Spleen (tissue), 11 donors: Measurements from ENCODE around the gene NSD1. TPM values are rescaled to one million over a fixed set of nuclear protein-coding genes. Genes with fewer than 3 reads are reported as not detected.

Experiments used
- DNase-seq: peaks from one replicate; pipeline ENCODE4 v3.0.0-alpha.2; 2020
- H3K27ac ChIP-seq, 8 donors: fragments of 200-600 bp; sonication (generic) in 7 of 8; 1 replicate in 4 of 8; 2 replicates in 4 of 8; pipeline versions ENCODE4 v1.5.0 to v1.8.0; 2016 to 2021; ENCODE audit warnings: inconsistent platforms in 4 of 8, mild to moderate bottlenecking in 4 of 8, moderate library complexity in 1 of 8
- H3K27me3 ChIP-seq, 7 donors: fragments of 200-600 bp; sonication (generic) in 6 of 7; replicated peaks in 1 of 7; 1 replicate in 4 of 7; 2 replicates in 3 of 7; pipeline versions ENCODE4 v1.5.0 to v1.8.0; 2016 to 2021; ENCODE audit warnings: inconsistent platforms in 3 of 7, mild to moderate bottlenecking in 1 of 7
- H3K36me3 ChIP-seq, 6 donors: fragments of 200-600 bp; sonication (generic) in 5 of 6; 1 replicate in 4 of 6; 2 replicates in 2 of 6; pipeline versions ENCODE4 v1.5.0 to v1.8.0; 2016 to 2021; ENCODE audit warnings: inconsistent platforms in 2 of 6
- H3K4me1 ChIP-seq, 6 donors: fragments of 200-600 bp; sonication (generic) in 5 of 6; 1 replicate in 3 of 6; 2 replicates in 3 of 6; pipeline versions ENCODE4 v1.5.0 to v1.8.0; 2016 to 2021; ENCODE audit warnings: inconsistent platforms in 3 of 6
- H3K4me3 ChIP-seq, 8 donors: fragments of 200-600 bp; sonication (generic) in 7 of 8; 1 replicate in 4 of 8; 2 replicates in 4 of 8; pipeline versions ENCODE4 v1.5.0 to v1.8.0; 2016 to 2021; ENCODE audit warnings: inconsistent platforms in 4 of 8, mild to moderate bottlenecking in 4 of 8, moderate library complexity in 2 of 8
- H3K9me3 ChIP-seq, 8 donors: fragments of 200-600 bp; sonication (generic) in 7 of 8; 1 replicate in 4 of 8; 2 replicates in 4 of 8; pipeline versions ENCODE4 v1.5.0 to v1.8.0; 2016 to 2021; ENCODE audit warnings: inconsistent platforms in 4 of 8
- POLR2A ChIP-seq, 3 donors: fragments of 450-650 bp; IDR thresholded peaks; one replicate each; pipeline ENCODE4 v1.5.1; 2017; ENCODE audit warnings: antibody characterized with exemption in 3 of 3, mild to moderate bottlenecking in 1 of 3
- POLR2AphosphoS5 ChIP-seq, 3 donors: sonication (generic); formaldehyde crosslinking; IDR thresholded peaks; one replicate each; pipeline ENCODE4 v1.5.1; 2017; ENCODE audit warnings: antibody characterized with exemption in 3 of 3
- WGBS, 5 donors: extraction: QIAGEN DNeasy Blood & Tissue Kit in 3 of 5; methylation state at CpG; one replicate each; pipeline versions ENCODE4 v1.1.5 to v1.1.7; 2013 to 2018; 5-methylcytosine and 5-hydroxymethylcytosine counted together
- intact Hi-C: fragments of 100-400 bp; cut with DNase I; formaldehyde crosslinking; loops from one replicate; pipeline ENCODE4 v1.15.0; 2023; ENCODE audit warnings: low total_unique reads
- polyA plus RNA-seq, 3 donors: library from polyadenylated mRNA; stranded (reverse); fragments of 200-250 nt; gene quantifications; one replicate each; pipeline ENCODE4 v1.2.1, GENCODE V29; 2013
- total RNA-seq, 7 donors: library from RNA; depleted of rRNA in 3 of 7; stranded (reverse); fragments of >200 nt in 3 of 7; fragmentation: NEBNext Ultra II Directional in 4 of 7; extraction: Animal tissue kit (Norgen Biotek cat#: 25700) in 4 of 7; gene quantifications; one replicate each; pipeline versions ENCODE4 v1.1.0 to v1.2.1, GENCODE V29; 2016 to 2021
- TF ChIP-seq, protein P1 (sequence below), 11 experiments: fragments of 200-600 bp in 7 of 11; fragments of 450-650 bp in 4 of 11; sonication (generic) in 4 of 11; IDR thresholded peaks in 8 of 11; conservative IDR thresholded peaks in 3 of 11; 1 replicate in 7 of 11; 2 replicates in 4 of 11; pipeline versions ENCODE4 v1.4.0 to v1.8.0; 2016 to 2021; ENCODE audit warnings: antibody characterized with exemption in 11 of 11, inconsistent platforms in 4 of 11, mild to moderate bottlenecking in 1 of 11
- donor health status: healthy with polysubstance abuse.
- donor health status: DM: no; HTN: no; CAD: no; lungs with moderate emphysema.
- donor health status: DM: no; HTN: no; CAD: no.
- donor health status: Bipolar disorder and iron deficiency.
- donor health status: healthy.
- donor health status: DM: no; HTN: no; CAD: no.
- donor health status: DM: yes; HTN: yes; CAD: no.

NSD1 gene
- total and polyA plus RNA-seq, 10 donors, result 4.1 to 130 (median 69.1) TPM

GRCh38 chr5:177134697-177135225 lies 1.2 kb downstream of the NSD1 start:
- intact Hi-C loops, result no loop called here
- Histone ChIP-seq H3K27ac (peak overlapping the region; percentile 57 to 97 (median 95)), H3K4me1 (peaks cover 32 to 72% (median 67%) of the 10 kb centered on the region in 6 donors), H3K27me3 (no peaks in the 10 kb centered on the region), H3K4me3 (peak overlapping the region; percentile 47 to 93 (median 76)), H3K36me3 (peaks cover 0 to 50% (median 11%) of the 10 kb centered on the region in 6 donors), H3K9me3 (no peaks in the 10 kb centered on the region)
- TF ChIP-seq POLR2AphosphoS5 (IDR thresholded peaks at IDR 0.05) (no peak), POLR2A (IDR thresholded peaks at IDR 0.05) (no peak)
- TF ChIP-seq, protein P1, sequence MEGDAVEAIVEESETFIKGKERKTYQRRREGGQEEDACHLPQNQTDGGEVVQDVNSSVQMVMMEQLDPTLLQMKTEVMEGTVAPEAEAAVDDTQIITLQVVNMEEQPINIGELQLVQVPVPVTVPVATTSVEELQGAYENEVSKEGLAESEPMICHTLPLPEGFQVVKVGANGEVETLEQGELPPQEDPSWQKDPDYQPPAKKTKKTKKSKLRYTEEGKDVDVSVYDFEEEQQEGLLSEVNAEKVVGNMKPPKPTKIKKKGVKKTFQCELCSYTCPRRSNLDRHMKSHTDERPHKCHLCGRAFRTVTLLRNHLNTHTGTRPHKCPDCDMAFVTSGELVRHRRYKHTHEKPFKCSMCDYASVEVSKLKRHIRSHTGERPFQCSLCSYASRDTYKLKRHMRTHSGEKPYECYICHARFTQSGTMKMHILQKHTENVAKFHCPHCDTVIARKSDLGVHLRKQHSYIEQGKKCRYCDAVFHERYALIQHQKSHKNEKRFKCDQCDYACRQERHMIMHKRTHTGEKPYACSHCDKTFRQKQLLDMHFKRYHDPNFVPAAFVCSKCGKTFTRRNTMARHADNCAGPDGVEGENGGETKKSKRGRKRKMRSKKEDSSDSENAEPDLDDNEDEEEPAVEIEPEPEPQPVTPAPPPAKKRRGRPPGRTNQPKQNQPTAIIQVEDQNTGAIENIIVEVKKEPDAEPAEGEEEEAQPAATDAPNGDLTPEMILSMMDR (IDR thresholded peaks at IDR 0.05 in 8 of 11, conservative IDR thresholded peaks at IDR 0.05 in 3 of 11), result no peak
- DNase-seq, result no peak
- 14 to 20% (median 19%) methylated on average over 12 to 13 of the region's 13 CpGs for WGBS, 5 donors

- WGBS, 5 donors, result 79 to 99% (median 93%) methylated on average over 2 of the region's 2 CpGs
- peaks cover 37 to 92% (median 76%) of the 10 kb centered on the region in 6 donors for H3K4me1 ChIP-seq
Measured at GRCh38 chr5:177140312-177140711, 6.7 kb downstream of the NSD1 start.

GRCh38 chr5:177141496-177141895 lies 7.9 kb downstream of the NSD1 start:
- no peak overlapping the region for H3K4me3 ChIP-seq
- peaks cover 0 to 98% (median 39%) of the 10 kb centered on the region in 6 donors for H3K36me3 ChIP-seq
- no peaks in the 10 kb centered on the region for H3K9me3 ChIP-seq
- intact Hi-C loops, result no loop called here
- DNase-seq, result no peak
- H3K27me3 ChIP-seq, result no peaks in the 10 kb centered on the region
- H3K4me1 ChIP-seq, result peaks cover 26 to 81% (median 64%) of the 10 kb centered on the region in 6 donors
- 52 to 84% (median 66%) methylated on average over 3 of the region's 3 CpGs for WGBS, 5 donors
- TF ChIP-seq POLR2A (IDR thresholded peaks at IDR 0.05) (no peak), POLR2AphosphoS5 (IDR thresholded peaks at IDR 0.05) (no peak)
- TF ChIP-seq, protein P1 (IDR thresholded peaks at IDR 0.05 in 8 of 11, conservative IDR thresholded peaks at IDR 0.05 in 3 of 11), result no peak
- H3K27ac ChIP-seq, result peak overlapping the region in 1 of 8 donors; percentile 61

More at GRCh38 chr5:177140312-177140711, 6.7 kb downstream of the NSD1 start:
- Histone ChIP-seq H3K4me3 (no peak overlapping the region), H3K27ac (no peak overlapping the region), H3K27me3 (no peaks in the 10 kb centered on the region), H3K9me3 (no peaks in the 10 kb centered on the region), H3K36me3 (peaks cover 0 to 98% (median 31%) of the 10 kb centered on the region in 6 donors)
- intact Hi-C loops, result no loop called here
- TF ChIP-seq POLR2AphosphoS5 (IDR thresholded peaks at IDR 0.05) (no peak), POLR2A (IDR thresholded peaks at IDR 0.05) (no peak)
- TF ChIP-seq, protein P1 (IDR thresholded peaks at IDR 0.05 in 8 of 11, conservative IDR thresholded peaks at IDR 0.05 in 3 of 11), result no peak
- peak; percentile 16 for DNase-seq

DNA sequence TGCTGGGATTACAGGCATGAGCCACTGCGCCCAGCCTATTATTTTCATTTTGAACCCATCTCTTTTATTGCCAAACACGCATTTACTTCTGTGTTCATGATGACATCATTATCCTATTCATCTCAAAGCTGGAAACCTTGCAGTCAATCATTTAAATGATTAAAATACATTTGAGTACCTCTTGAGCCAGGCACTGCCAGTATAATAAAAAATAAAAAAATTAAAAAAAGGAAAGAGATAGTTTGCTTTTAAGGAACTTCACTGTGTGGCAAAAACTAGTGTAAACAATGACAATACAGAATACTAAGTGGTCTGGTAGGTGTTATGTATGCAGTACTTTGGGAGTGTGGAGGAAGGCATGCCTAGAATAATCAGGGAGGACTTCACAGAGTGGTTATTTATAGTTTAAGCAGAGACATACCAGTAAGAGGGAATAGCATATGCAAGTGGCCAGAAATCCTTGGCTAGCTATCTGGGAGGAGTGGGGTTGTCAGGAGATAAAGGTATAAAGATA lies 8.6 kb downstream of the NSD1 start:
- TF ChIP-seq, protein P1 (IDR thresholded peaks at IDR 0.05 in 8 of 11, conservative IDR thresholded peaks at IDR 0.05 in 3 of 11), result no peak
- TF ChIP-seq POLR2AphosphoS5 (IDR thresholded peaks at IDR 0.05) (no peak), POLR2A (IDR thresholded peaks at IDR 0.05) (no peak)
- no peaks in the 10 kb centered on the region for H3K9me3 ChIP-seq
- peak overlapping the region in 1 of 8 donors; percentile 61 for H3K27ac ChIP-seq
- no peak for DNase-seq
- intact Hi-C loops, result no loop called here
- no peaks in the 10 kb centered on the region for H3K27me3 ChIP-seq
- H3K4me3 ChIP-seq, result no peak overlapping the region
- H3K36me3 ChIP-seq, result peaks cover 0 to 98% (median 45%) of the 10 kb centered on the region in 6 donors
- peaks cover 22 to 75% (median 57%) of the 10 kb centered on the region in 6 donors for H3K4me1 ChIP-seq
- WGBS, 5 donors, result 81 to 91% (median 87%) methylated on average over 2 of the region's 2 CpGs
